ENCODE measurements around the gene FAM228A.
"Not testable (repeated sequence)": the region's sequence is repeated elsewhere in the genome, so short reads cannot be mapped to it uniquely, and the experiment has no call there.

The FAM228A gene

DNA sequence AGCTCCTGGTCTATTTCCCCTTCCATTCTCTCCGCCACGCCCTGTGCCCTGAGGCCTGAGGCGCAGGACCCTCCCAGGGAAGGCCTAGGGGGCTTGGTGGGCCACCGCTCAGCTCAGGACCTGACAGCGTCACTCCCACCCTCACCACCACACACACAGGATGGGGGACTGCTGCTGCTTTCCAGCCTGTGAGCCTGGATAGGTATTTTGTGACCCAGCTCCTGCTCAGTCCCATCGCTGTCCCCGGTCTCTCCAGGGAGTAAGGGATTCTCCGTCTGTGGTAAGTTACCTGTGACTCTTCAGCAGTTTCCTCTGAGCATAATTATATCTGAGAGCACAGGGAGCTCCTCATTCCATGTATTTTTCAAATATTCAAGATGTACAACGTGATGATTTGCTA, 16.3 kb downstream of the FAM228A start:
- DNase-seq (ENCODE audit: low spot score): no peak

DNA sequence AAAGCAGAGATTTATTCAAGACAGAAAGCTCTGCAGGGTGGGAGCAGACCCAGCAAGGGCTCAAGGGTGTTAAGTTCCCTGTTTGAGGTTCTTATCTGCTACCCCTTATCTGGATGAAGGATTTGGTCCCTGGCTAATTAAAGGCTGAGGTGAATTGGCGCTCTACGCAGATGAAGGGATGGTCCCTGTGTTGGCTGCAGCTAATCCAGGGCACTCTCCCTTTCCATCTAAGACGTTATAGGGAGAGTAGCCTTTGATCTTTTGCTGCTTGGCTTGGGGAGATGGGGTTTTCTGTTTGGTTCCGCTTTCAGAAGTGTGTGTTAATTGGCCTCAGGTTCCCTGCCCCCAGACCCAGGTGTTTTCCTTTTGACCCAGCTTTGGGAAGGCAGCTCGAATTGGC, 17.0 kb downstream of the FAM228A start:
- DNase-seq (ENCODE audit: low spot score): no peak

DNA sequence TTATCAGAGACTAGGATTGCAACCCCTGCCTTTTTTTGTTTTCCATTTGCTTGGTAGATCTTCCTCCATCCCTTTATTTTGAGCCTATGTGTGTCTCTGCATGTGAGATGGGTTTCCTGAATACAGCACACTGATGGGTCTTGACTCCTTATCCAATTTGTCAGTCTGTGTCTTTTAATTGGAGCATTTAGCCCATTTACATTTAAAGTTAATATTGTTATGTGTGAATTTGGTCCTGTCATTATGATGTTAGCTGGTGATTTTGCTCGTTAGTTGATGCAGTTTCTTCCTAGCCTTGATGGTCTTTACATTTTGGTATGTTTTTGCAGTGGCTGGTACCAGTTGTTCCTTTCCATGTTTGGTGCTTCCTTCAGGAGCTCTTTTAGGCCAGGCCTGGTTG, 22.4 kb downstream of the FAM228A start:
- not testable (repeated sequence) for DNase-seq (ENCODE audit: low spot score)

DNA sequence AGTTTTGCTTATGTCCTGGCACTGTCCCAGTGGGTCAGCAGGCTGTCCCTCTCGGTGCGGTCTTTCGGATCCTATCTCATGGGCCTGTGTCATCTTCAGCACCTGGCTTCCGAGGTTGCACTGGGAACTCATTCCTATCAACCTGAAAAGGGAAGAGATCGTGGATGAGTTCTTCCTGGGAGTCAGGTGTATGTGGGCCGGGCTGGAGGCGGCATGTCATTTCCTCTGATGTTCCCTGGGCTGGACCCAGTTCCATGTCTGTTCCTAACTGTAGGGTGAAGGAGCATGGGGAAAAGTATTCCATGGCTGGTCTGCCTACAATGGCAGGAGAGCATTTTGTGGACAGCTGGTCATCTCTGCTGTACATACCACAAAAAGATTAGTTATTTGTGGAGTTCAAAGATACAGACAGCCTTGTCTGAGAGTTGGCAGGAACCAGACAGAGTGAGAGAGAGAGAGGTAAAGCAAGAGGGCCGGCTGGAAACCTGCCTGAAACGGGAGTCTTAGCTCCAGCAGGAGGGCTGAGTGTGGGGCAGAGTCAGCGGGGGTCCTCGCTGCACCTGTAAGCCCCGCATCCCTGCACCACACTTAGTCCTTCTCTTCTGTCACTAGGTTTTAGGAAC, 25.2 kb downstream of the FAM228A start:
- no peak for DNase-seq (ENCODE audit: low spot score)

DNA sequence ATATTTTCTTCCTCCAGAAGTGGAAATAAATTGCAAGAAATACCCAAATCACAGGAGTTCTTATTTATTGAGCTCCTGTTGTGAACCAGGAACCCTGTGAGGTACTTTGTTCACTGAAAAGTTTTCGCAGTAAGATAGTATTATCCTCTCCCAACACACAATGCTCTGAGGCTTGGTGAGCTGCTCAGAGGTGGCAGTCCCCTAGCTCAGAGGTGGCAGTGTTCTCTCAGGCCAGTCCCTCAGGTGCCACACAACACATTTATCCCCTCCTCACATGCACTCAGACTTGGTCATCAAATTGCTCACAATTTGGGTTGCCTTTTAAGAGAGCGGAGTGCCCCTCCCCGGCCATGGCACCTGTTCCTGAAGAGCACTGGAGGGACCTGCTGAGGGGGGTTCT, 25.9 kb downstream of the FAM228A start:
- DNase-seq (ENCODE audit: low spot score): no peak

DNA sequence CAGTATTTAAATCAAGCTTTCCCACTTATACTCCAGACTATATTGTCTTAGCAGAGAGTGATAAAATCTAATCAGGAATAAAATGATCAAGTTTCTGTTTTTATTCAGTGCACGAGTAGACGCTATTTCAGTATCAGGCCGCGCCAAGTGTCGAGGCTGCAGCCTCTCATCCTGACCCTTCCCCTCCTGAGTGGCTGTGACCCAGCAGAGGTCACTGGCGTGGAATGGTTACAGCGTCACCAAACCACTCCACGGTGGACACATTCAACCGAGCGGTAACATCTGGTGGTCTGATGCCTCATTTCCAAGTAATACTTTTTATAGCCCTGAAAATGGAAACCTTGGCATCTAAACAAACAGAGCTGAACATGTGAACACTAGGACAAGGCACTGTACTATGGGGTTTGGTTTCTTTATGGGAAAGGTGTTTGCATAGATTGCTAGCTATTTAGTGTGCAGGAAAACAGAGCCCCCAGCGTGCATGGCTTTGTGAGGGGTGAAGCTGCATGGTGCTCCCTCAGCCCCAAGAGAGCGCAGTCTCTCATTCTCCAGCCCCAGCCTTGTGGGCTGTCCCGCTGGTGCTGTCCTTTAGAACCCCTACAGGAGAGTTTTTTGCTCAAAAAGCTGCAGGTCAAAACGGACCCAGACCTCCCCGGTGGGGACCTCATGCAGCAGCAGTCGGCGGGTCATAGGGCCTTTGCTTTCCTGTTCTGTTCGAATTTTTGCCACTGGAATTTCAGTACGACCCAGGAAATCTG, 28.4 kb downstream of the FAM228A start:
- DNase-seq (ENCODE audit: low spot score): no peak

DNA sequence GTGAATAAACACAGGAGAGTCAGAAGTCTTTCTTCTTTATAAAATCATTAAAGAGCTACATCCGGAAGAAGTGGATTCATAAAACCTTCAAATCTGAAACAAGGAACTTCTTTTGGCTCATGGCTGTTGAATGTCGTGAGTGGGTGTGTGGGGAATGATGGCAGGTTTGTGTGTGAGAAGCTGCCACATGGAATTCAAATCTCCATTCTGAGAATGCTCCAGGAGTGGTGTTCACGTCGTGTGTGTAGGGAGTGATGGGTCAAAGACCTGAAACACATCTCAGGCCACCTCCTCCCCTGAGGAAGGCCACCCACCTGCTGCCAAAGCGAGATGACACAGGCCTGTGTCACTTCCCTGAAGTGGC, 28.9 kb downstream of the FAM228A start:
- DNase-seq (ENCODE audit: low spot score): no peak

DNA sequence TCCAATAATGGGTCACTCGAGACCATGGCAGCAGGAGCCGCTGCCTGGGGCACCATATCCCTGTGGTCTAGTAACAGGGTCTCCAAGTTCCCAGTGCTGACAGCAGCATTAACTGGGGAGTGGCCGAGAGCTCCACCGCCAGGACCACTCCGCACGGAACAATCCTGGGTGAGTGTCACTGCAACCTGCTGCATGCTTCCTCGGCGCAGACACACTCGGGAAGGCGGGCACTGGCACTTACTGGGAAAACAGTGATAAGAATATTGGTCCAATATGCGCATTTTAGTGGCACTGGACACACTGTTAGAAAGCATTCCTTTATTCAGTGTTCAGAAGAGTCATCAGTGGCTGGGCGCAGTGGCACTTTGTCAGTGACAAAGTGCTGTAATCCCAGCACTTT, 29.7 kb downstream of the FAM228A start:
- no peak for DNase-seq (ENCODE audit: low spot score)

DNA sequence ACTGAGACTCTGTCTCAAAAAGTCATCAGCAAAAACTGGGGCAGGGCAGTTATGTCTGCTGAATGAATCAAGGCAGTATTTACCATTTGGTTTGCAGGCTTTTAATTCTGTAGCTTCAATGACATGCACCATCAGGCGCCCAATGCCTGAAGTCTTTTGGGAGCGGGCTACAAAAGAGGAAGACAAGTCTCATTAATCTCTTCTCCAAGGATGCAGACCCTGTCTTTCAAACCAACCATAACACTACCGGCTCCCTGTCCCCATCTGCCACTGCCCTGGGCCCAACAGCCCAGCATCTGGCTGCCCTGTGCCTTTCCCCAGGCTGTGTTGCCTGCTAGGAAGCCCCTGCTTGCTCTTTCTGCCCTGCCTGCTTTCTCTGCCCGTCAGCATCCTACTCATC, 30.3 kb downstream of the FAM228A start:
- no peak for DNase-seq (ENCODE audit: low spot score)

DNA sequence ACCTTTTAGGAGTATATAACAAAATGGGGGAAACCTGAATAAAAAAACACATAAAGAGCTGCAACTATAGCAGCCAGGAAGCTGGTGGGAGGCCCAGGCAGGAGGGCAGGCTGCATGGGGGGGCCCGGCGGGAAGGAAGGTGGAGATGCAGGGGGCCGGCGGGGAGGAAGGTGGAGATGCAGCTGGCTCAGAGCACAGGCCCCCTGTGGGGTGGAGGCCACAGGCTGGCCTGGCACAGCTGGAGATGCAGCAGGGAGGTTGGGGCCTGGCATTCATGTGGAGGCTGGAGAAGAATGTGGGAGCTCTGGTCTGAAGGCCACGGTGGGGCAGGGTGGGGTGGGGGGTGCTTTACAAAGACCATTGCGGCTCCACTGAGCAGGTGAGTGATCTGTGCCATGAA, 31.4 kb downstream of the FAM228A start:
- DNase-seq (ENCODE audit: low spot score): no peak

DNA sequence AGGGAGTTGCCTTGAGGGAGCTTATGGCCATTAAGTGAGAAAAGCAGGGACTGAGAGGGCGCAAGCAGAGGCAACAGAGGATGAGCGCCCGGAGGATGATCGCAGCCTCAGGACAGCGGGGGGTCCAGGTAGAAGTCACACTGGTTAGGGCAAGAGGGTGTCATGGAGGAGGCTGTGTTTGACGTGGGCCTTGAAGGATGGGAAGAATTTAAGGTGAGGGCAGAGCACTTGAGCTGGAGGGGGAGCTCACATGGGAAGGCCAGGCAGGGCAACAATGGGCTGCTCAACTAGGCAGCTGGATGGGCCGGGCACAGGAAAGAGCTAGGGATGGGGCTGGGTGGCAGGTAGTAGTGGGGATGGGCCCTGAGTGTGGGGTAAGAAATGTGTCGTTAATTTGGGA, 31.9 kb downstream of the FAM228A start:
- DNase-seq (ENCODE audit: low spot score): no peak

DNA sequence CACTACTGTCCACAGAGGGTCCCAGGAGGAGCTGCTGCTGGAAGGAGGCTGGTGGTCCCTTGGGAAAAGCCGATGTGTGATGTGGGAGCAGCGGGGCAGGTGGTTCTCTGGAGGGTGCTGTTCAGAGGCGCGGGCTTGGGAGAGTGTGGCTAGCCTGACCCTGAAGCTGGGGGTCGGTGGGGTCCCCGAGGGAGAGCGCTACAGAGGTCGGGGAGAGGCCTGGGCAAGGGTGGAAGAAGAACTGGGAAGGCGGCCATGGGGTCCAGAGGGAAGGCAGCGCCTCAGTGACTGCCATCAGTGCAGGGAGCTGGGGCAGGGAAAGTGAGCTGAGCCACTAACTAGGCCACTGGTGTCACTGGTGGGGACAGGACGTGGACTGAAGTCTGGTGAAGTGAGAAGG, 32.5 kb downstream of the FAM228A start:
- no peak for DNase-seq (ENCODE audit: low spot score)

DNA sequence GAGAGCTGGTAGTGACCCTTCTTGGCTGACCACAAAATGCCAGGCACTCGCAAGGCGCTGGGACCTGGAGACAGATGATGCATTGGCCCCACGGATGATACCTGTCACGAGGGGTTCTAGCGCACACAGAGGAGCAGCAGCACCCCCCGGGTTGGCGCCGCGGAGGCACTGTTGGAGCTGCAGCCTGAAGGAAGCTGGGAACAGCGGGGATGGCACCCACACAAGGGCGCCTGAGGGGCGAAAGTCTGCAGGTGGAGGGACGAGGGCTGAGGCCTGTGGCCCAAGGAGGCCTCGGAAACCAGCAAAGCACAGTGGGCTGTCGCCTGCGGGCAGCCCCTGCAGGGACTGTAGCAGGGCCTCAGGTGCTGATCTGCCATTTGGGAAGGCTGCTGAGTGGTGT, 33.6 kb downstream of the FAM228A start:
- no peak for DNase-seq (ENCODE audit: low spot score)

DNA sequence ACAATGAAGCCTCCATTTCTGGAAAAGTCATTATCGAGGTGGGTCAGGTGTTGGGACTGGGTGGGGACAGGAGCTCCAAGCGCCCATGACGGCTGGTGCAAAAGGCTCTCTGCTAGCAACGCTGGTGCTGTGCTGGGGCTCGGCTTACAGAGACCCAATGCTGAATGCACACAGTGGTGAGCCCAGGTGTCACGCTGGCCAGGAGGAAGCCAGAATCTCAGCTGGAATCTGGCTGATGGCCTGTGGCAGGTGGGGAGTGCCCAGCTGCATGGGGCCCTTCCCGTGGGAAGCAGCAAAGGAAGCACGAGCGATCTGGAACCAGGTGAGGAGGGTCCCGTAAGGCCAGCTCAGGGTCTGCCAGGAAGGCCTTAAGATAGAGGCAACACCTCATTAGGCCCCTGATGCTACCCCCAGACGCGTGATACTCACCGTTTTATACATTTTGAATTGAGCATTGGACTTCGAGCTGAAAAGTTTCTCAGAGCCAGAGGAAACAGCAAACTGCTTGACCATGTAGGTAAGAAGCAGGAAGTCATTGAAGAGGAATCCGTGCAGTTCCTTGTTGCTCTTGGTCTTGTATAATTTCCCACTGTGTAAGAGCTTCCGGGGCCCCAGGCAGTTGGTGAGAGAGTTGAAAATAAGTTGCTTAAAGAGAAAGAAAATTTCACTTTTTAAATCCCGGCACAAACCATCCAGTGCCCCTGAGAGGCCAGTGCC, 34.7 kb downstream of the FAM228A start:
- no peak for DNase-seq (ENCODE audit: low spot score)

DNA sequence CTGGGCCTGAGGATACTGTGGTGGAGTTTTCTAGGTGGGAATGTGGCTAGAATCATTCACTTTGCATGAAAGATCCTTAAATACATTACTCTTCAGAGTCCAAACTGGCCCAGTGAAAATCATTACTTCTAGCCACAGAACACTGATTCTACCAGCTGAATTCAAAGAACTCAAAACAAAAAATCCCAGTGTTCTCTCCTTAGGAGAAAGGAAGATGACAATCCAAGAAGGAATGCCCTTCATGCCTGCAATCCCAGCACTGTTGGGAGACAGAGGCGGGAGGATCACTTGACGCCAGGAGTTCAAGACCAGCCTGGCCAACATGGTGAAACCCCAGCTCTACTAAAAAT, 35.2 kb downstream of the FAM228A start:
- DNase-seq (ENCODE audit: low spot score): no peak

DNA sequence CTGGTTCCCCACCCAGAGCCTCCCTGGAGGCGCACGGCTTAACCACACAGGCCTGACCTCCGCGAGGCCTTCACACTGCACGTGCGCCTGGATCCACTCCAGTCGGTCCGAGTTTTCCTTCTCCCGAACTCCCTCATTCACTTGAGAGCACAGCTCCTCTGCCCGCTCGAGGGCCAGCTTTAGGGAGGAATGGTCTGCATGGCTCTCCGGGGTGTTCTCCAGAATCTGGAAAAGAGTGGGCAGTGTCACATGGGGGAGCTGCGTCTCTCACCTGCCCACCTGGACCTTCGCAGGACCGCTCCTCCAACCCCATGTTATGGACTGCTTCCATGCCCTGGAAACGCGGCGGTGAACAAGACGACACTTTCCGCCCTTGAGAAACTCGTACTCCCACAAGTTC, 35.9 kb downstream of the FAM228A start:
- DNase-seq (ENCODE audit: low spot score): no peak

DNA sequence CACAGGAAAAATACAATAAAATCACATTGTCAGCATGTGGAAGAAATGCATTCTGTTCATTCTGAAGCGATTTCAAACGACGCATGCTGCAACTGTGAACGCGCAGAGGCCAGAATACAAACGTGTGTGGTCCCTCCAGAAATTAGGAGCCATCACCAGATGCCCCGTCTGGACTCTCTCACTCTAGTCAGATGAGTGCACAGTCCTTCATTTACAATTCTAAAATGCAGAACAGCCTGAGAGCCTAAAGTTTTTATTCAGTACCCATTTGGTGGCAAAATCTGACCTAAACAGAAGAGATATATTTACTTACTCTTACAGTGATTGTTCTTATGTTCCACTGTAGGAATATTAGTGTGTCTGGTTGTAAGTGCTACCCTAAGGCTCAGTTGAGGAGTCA, 36.6 kb downstream of the FAM228A start:
- DNase-seq (ENCODE audit: low spot score): no peak

DNA sequence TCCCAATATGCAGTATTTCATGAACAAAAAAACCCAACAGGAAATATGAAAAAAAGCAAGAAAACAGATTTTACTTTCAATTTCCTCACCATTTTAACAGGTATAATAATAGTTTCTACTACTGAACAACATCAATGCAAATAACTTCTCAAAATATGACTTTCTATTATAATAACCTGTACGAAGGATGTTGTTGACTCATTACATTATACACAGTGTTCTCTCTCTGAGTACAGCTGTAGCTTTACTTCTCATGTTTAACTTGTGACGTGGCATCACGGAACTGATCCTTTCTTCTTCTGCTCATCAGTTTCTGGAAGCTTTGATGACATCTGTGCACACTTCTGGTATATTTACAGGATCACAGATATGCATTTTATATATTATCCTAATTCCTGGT, 40.0 kb downstream of the FAM228A start:
- DNase-seq (ENCODE audit: low spot score): peak; percentile 37

DNA sequence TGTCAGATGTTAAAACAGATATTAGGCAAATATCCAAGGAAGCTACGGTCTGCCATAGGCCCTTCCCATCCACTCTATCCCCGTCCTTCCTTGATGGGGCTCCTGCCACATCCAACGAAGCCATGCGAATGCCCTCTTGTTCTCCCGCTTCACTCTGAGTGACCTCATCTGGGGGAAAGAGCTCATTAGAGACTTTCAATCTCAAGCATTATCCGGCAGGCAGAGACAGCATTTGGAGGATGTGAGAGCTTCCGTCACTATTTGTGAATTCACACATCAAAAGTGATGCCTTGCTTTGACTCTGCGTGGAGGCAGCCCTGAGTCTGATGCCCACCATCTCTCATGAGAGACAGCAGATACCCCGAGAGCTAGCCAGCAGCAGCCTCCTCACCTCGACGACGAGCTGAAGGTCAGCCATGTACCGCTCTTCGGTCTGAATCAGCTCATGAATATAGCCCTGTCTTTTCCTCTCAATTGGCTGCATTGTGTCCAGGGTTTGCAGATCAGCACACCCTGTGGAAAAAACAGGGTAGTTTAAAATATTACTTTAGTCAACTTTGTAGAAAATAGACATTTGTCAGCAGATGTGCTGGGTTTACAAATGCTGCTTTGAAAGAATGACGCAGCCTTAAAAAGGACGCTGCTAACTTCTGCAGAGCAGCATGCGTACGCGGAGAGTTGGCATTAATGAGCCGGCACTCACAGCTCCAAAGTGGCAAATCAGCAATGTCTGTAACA, 45.9 kb downstream of the FAM228A start:
- no peak for DNase-seq (ENCODE audit: low spot score)

DNA sequence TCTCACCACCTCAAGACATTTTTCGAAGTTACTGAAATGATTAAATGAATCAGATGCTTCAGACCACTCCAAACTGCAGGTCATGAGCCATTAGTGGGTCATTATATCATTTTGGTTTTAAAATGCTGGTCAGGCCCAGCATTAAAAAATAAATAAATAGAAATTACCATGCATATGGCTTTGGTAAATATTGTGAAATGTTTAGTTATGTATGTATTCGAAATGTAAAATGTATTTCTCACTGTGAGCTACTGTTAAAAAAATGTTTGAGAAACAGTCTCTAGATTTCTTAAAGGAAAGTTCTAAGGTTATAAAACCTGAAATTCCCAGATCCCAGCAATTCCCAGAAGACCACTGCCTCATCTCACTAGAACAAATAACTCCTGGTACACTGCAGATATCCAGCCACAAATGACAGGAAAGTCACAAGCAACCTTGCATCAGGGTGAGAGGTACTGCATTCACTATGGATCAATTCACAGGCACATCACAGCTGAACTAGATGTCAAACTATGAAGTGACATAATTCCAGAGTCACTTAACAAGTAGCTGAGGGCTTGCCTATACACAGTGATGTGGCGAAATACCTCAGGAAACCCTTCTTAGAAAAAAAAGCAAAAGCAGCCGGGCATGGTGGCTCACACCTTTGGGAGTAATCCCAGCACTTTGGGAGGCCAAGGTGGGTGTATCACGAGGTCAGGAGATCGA, 46.6 kb downstream of the FAM228A start:
- no peak for DNase-seq (ENCODE audit: low spot score)

DNA sequence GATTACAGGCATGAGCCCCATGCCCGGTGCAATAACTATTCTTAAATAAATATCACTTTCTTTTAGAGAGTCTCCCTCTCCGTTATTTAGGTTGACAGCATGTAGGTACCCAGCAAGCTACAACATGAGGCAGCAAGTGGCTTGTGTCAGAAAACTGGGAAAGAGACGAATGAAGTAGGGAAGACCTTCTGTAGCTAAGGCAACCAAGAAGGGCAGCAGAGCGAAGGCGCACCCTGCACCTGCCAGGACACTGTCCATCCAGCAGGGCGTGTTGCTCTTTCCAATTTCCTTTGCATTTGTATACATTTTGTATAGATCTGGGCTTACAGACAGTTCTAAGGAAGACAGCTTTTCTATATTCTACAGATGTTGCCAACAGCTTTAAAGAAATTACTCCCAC, 48.1 kb downstream of the FAM228A start:
- DNase-seq (ENCODE audit: low spot score): no peak

DNA sequence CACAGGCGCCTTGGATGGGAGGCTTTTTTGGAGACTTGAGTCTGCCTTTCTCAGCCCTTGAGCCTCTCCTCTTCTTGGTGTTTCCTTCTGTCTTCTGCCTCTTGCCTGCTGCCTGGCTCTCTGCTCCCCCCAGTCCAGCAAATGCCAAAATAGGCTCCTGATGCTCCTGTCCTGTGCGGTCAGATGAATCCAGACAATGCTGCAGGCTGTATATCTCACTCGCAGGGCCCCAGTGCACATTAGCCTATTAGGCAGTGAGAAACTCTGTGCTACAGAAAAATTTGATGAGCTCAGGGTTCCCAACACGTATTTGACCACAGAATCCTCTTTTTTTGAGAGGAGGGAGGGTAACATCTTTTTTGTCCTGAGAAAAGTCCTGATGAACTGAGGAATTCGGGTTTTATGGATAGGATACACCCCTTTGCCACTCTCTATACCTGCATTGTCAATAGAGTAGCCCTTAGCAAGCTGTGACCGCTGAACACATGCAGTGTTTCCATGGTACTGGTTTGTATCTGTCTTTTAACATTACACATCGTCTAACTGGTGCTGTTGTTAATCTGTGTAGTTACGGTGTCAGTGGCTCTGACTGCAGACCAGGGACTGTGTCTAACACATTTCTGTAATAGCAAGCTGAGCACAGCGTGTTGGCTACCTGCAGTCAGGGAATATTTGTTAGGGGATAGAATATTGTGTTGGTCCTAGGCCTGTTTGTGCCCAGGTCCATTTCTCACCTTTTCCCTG, 50.8 kb downstream of the FAM228A start:
- no peak for DNase-seq (ENCODE audit: low spot score)
